GM12875 (cell line): ENCODE results near the gene GRM3.

Experiments used
- H3K4me3 ChIP-seq: one replicate; pipeline ENCODE4 v1.5.1; 2011; ENCODE audit warnings: low read depth, low read length, control low read depth
- TF ChIP-seq, protein P1 (sequence below): IDR thresholded peaks from 2 replicates; pipeline ENCODE4 v1.5.1; 2011; ENCODE audit warnings: low read depth, mild to moderate bottlenecking, control low read depth, inconsistent platforms, low read length, moderate library complexity, borderline replicate concordance; ENCODE audit not compliant: insufficient read depth

The GRM3 gene

GRCh38 chr7:86768394-86768793 is 124.7 kb downstream of the GRM3 start:
- TF ChIP-seq, protein P1, sequence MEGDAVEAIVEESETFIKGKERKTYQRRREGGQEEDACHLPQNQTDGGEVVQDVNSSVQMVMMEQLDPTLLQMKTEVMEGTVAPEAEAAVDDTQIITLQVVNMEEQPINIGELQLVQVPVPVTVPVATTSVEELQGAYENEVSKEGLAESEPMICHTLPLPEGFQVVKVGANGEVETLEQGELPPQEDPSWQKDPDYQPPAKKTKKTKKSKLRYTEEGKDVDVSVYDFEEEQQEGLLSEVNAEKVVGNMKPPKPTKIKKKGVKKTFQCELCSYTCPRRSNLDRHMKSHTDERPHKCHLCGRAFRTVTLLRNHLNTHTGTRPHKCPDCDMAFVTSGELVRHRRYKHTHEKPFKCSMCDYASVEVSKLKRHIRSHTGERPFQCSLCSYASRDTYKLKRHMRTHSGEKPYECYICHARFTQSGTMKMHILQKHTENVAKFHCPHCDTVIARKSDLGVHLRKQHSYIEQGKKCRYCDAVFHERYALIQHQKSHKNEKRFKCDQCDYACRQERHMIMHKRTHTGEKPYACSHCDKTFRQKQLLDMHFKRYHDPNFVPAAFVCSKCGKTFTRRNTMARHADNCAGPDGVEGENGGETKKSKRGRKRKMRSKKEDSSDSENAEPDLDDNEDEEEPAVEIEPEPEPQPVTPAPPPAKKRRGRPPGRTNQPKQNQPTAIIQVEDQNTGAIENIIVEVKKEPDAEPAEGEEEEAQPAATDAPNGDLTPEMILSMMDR, result no peak
- no peak overlapping the region for H3K4me3 ChIP-seq

- TF ChIP-seq, protein P1, result no peak
- no peak overlapping the region for H3K4me3 ChIP-seq
These were observed 125.5 kb downstream of the GRM3 start for GRCh38 chr7:86768967-86769760.

DNA sequence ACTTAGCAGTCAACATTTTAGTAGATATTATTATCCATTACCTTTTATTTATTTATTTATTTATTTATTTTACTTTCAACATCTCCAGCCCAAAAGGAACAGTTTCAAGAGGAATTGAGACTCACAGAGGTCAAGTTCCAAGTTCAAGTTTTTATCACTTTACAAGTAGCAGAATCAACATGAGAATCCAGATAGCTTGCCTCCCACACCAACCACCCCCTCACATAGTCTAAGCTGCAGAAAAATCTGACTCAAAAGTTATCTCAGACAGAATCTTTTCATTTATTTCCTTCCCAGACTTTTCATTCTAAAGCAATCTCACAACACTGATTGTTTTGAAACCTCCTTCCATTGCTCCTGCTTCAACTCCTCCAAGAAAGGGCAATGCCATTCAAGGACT is 129.6 kb downstream of the GRM3 start:
- TF ChIP-seq, protein P1, result no peak
- H3K4me3 ChIP-seq, result no peak overlapping the region

DNA sequence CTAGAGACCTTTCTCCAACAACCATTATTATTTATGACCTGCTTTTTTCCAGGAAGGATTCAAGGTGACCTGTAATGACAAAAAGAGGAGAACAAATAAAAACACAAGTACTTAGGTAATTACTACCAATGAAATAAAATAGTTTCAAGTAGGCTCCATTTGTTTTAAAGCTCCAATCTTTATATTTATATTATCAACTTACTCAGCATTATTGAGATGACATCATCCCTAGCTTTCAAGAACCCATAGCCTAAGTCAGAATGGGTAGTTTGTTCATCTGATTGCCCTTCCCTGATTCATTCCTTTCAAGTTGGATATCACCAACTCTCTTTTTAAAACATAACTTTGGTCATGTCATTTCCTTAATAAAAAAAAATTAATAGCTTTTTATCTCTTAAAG is 131.5 kb downstream of the GRM3 start:
- TF ChIP-seq, protein P1, result no peak

DNA sequence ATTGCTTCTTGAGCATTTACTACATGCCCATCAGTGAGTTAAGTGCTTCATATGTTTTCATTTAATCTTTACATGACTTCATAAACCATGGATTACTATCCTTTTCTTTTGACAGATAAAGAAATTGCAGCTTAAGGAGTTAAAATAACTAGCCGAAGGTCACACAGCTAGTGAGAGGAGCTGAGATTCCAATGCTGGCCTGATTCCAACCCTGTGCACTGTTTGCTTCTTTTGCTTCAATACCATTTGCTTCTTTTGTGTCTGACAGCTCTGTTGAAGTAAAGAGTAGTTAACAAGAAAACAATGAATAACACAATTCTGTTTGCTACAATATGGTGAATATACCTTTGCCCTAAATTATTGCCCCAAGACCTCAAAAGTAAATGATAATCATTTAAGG is 132.4 kb downstream of the GRM3 start:
- no peak overlapping the region for H3K4me3 ChIP-seq
- TF ChIP-seq, protein P1, result no peak

More for the DNA sequence above, 131.5 kb downstream of the GRM3 start:
- no peak overlapping the region for H3K4me3 ChIP-seq

- H3K4me3 ChIP-seq, result no peak overlapping the region
- TF ChIP-seq, protein P1, result no peak
These were observed 134.6 kb downstream of the GRM3 start for GRCh38 chr7:86778271-86778670.

GRCh38 chr7:86784765-86785164 is 141.1 kb downstream of the GRM3 start:
- TF ChIP-seq, protein P1, result no peak

More at GRCh38 chr7:86784765-86785164, 141.1 kb downstream of the GRM3 start:
- H3K4me3 ChIP-seq, result no peak overlapping the region
